Jurkat, Clone E6-1 (cell line): ENCODE data around the gene MTMR1.
A peak's percentile ranks its signal among the peaks of the same experiment; 100 is the strongest.

Source experiments
- DNase-seq: peaks from one replicate; pipeline ENCODE4 v3.0.0-alpha.2; 2011; ENCODE audit warnings: low read depth, low spot score
- H3K4me3 ChIP-seq: 2 replicates; pipeline ENCODE4 v1.5.1; 2011; ENCODE audit warnings: mild to moderate bottlenecking, low read length, control low read depth, moderate library complexity

The MTMR1 gene

GRCh38 chrX:150694738-150695410, 1.7 kb downstream of the MTMR1 start:
- peak overlapping the region; percentile 55; the same call in 1 of the 2 replicates for H3K4me3 ChIP-seq
- no peak for DNase-seq

DNA sequence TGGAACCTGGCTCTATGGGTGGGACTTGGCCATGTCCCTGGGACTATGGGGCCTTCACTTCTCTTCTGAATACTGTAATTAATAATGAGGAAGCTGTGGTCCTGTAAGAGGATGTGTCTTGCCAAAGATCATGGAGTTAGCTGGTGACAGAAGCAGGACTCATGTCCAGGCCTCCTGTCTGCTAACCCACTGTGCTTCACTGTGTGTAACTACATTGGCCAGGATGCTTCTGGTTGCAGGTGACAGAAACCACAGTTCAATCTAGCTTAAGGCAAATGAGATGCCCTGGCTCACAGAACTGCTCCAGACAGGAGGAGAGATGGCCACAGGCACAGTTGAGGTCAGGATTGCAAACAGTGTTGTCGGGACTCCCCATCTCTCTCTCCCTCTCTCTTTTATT, 3.1 kb downstream of the MTMR1 start:
- no peak overlapping the region for H3K4me3 ChIP-seq
- DNase-seq, result no peak

DNA sequence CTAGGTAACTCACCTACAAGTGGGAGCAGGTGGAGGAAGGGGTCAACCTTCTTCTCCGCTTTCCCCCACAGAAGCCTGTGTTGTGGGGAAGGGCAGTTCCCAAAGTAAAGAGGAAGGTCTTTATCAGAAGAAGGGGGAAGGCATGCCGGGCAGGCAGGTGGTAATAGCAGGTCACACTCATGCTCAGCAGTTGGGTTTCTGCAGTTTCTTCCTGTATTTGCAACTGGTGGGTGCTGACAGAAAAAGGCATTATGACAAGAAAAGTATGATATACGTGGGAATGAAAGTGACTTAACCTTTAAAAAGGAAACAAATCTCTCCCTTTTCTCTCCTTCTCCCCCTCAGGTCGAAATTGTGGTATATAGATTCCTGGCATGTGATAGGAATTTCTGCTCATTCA, 3.7 kb downstream of the MTMR1 start:
- H3K4me3 ChIP-seq, result no peak overlapping the region
- DNase-seq, result no peak

DNA sequence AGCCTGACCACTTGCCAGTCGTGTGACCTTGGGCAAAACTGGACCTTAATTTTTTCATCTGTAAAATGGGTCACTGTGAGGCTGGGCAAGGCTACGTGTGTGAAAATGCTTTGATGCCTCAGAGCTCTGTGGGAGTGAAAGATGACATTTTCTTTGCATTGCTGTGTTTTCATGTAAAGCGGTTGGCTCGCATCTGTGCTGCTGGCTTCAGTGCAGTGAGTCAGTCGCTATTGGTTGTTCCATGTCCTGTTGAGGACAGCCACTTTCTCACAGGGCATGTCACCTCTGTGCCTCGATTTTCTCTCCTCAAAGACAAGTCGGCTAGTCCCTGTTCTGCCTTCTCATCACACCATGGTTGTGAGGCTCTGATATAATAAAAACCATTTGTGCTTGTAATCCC, 4.4 kb downstream of the MTMR1 start:
- no peak for DNase-seq
- H3K4me3 ChIP-seq, result no peak overlapping the region

DNA sequence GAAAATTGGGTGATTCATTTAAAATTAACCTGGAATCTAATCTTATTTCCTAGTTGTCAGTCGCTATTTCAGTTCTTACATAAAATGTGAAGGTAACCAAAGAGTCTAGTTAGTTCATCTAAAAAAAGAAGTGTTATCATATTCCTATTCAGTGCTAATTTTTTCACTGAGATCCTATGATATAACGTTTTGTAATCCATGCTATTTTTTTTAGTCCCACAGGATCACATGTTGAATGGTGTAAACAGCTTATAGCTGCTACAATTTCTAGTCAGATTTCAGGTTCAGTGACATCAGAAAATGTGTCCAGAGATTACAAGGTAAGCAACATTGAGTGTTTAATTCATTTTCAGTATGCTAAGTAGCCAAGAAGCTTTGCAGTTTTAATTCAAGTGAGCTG, 5.8 kb downstream of the MTMR1 start:
- no peak overlapping the region for H3K4me3 ChIP-seq
- no peak for DNase-seq

DNA sequence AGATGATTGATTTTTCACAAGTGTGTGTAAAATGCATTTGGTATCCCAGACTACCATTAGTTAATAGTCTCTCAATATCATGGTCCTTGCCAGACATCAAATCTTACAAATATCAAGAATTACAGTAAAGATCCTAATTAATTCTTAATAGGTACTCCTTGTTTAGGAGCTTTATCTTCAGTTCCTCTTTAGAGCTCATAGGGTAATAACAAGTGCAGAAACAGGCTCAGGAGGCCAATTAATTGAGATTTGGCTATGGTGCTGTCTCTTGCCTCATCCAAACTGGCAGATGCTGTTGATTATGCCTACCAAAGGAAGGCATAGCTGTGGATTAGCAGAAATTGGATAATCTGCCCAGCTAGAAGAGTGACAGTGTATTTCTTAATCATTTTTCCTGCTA, 6.9 kb downstream of the MTMR1 start:
- H3K4me3 ChIP-seq, result no peak overlapping the region

GRCh38 chrX:150701377-150701776, 8.2 kb downstream of the MTMR1 start:
- H3K4me3 ChIP-seq, result no peak overlapping the region
- DNase-seq, result no peak

More for the DNA sequence above, 6.9 kb downstream of the MTMR1 start:
- DNase-seq, result no peak

DNA sequence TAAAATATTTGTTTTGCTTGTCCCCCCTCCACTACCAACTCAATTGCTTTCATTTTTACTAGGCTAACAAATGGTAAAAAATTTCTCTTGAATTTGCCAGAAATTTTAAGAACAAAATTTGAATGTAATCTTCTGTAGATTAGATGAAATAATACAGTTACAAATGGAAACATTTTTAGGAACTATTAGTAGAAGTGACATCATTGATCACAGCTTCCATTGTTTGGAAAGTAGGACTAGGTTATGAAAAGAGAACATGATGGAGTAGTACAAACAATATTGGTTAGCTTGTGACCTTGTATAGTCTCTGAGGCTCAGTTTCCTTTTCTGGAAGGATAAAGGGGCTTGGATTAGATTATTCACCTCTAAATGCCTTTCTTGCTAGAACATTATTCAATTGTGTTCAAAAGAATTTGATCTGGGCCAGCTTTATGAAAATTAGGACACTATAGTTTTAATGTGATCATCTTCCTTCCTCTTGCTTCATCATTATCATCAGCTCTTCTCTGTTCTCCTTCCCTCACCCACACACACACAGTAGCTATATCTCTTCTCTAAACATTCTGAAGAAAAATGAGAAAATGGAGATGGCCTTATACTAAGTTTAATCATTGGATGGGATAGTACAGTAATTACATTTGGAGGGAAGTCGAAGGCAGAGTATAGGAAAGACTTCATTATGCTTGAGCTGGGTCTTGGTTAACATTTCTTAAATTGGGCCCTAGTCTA, 9.9 kb downstream of the MTMR1 start:
- H3K4me3 ChIP-seq, result no peak overlapping the region
- no peak for DNase-seq

DNA sequence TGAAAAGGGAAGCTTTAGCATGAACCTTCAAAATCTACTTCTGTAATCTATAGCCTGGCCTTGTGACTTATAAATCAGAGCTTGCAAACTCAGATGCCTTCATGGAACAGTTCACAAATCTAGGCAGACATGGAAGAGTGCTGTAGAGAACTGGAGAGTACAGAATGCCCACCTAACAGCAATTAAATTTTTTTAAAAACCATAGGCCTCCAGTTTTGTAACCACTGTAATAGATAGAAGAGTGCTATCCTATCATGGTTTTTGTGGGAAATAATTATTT, 10.4 kb downstream of the MTMR1 start:
- DNase-seq, result no peak
- H3K4me3 ChIP-seq, result no peak overlapping the region

GRCh38 chrX:150704030-150704613, 10.9 kb downstream of the MTMR1 start:
- no peak for DNase-seq

DNA sequence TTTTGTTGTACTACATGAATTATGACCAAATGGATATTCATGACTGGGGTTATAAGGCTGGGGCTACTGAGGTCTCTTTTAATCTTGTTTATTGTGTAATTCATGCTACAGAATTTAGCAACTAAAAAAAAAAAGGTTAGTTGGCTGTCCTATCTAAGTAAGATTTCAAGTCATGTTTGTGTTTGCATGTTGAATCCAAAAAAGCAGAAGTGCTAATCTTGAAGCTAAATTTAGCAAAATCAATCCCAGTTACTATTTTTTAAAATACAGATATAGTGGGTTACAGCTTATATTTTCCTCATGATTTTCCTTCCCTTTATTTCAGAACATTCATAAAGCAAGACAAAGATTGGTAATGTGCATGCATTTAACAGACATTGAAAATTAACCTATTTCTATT, 19.4 kb downstream of the MTMR1 start:
- no peak overlapping the region for H3K4me3 ChIP-seq
- no peak for DNase-seq

More at GRCh38 chrX:150704030-150704613, 10.9 kb downstream of the MTMR1 start:
- no peak overlapping the region for H3K4me3 ChIP-seq

- DNase-seq, result no peak
These were observed 22.0 kb downstream of the MTMR1 start for GRCh38 chrX:150715184-150715583.

GRCh38 chrX:150719621-150720020, 26.4 kb downstream of the MTMR1 start:
- DNase-seq, result no peak
- no peak overlapping the region for H3K4me3 ChIP-seq

More at GRCh38 chrX:150715184-150715583, 22.0 kb downstream of the MTMR1 start:
- no peak overlapping the region for H3K4me3 ChIP-seq

- no peak for DNase-seq
- H3K4me3 ChIP-seq, result no peak overlapping the region
These were observed 36.8 kb downstream of the MTMR1 start for GRCh38 chrX:150729956-150730355.

- H3K4me3 ChIP-seq, result no peak overlapping the region
These were observed 37.5 kb downstream of the MTMR1 start for GRCh38 chrX:150730719-150731118.

GRCh38 chrX:150731795-150732194, 38.6 kb downstream of the MTMR1 start:
- H3K4me3 ChIP-seq, result no peak overlapping the region
- DNase-seq, result no peak

More at GRCh38 chrX:150730719-150731118, 37.5 kb downstream of the MTMR1 start:
- no peak for DNase-seq

DNA sequence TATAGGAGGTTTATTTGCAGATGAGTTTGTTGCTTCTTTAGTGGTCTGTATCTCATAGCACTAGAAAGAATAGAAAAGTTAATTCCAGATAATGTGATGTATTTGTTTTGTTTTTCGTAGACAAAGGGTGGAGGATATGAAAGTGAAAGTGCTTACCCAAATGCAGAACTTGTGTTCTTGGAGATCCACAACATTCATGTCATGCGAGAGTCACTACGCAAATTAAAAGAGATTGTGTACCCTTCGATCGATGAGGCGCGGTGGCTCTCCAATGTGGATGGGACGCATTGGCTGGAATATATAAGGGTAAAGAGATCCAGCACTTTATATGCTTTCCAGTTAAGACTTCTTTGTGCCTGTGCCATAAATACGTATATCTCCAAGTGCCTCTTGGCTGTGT, 43.3 kb downstream of the MTMR1 start:
- no peak overlapping the region for H3K4me3 ChIP-seq
- no peak for DNase-seq

- no peak for DNase-seq
- no peak overlapping the region for H3K4me3 ChIP-seq
These were observed 58.9 kb downstream of the MTMR1 start for GRCh38 chrX:150752124-150752523.

DNA sequence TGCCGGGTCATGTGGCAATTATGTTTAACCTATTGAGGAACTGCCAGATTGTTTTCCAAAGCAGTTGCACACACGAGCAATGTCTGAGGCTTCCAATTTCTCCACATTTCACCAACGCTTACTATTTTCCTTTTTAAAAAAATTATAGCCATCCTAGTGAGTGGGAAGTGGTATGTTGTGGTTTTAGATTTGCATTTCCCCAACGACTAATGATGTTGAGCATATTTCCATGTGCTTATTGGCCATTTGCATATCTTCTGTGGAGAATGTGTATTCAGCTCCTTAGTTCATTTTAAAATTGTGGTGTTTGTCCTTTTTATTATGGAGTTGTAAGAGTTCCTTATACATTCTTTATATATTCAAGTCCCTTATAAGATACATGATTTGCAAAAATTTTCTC, 60.2 kb downstream of the MTMR1 start:
- no peak overlapping the region for H3K4me3 ChIP-seq
- DNase-seq, result no peak

- no peak overlapping the region for H3K4me3 ChIP-seq
- no peak for DNase-seq
These were observed 60.8 kb downstream of the MTMR1 start for GRCh38 chrX:150753968-150754367.

GRCh38 chrX:150757371-150757770, 64.2 kb downstream of the MTMR1 start:
- no peak overlapping the region for H3K4me3 ChIP-seq
- no peak for DNase-seq
